HG02623 (cell line): ENCODE results near the gene PRKACB.
A peak's percentile ranks its signal among the peaks of the same experiment; 100 is the strongest.
"Not testable (repeated sequence)": the region's sequence is repeated elsewhere in the genome, so short reads cannot be mapped to it uniquely, and the experiment has no call there.

Experiments used
- ATAC-seq: cut with Tn5 transposase; IDR thresholded peaks from one replicate; pipeline ENCODE4 v1.9.1; 2021; ENCODE audit warnings: moderate library complexity; ENCODE audit not compliant: unreplicated experiment

PRKACB gene

GRCh38 chr1:84265867-84266266 lies 121.8 kb downstream of the PRKACB start:
- no peak for ATAC-seq

- no peak for ATAC-seq
These were observed 122.7 kb downstream of the PRKACB start for GRCh38 chr1:84266748-84267147.

DNA sequence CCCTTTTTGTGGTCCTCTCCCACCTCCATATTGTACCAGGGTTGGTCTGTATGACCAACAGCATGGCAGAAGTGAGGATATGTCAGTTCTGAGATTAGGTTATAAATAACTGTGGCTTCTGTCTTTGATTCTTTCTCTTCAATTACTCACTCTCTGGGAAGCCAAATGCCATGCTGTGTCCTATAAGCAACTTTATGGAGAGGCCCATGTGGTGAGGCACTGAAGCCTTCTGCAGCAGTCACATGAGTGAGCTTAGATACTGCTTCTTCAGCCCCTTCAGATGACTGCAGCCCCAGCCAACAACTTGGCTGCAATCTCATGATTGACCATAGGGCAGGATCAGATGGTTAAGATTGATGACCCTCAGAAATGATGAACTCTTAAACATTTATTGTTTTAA lies 123.4 kb downstream of the PRKACB start:
- no peak for ATAC-seq

DNA sequence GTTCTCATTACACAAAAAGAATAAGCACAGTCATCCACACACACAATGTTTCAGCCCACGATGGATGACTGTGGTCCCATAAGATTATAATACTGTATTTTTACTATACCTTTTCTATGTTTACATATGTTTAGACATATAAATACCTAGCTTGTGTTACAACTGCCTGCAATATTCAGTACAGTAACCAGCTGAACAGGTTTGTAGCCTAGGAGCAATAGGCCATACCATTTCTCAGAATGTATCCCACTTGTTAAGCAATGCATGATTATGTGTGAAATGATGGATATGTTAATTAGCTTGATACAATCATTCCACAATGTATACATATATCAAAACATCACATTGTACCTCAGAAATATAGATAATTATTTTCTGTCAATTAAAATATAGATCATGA lies 124.3 kb downstream of the PRKACB start:
- no peak for ATAC-seq

- no peak for ATAC-seq
These were observed 125.2 kb downstream of the PRKACB start for GRCh38 chr1:84269306-84269705.

DNA sequence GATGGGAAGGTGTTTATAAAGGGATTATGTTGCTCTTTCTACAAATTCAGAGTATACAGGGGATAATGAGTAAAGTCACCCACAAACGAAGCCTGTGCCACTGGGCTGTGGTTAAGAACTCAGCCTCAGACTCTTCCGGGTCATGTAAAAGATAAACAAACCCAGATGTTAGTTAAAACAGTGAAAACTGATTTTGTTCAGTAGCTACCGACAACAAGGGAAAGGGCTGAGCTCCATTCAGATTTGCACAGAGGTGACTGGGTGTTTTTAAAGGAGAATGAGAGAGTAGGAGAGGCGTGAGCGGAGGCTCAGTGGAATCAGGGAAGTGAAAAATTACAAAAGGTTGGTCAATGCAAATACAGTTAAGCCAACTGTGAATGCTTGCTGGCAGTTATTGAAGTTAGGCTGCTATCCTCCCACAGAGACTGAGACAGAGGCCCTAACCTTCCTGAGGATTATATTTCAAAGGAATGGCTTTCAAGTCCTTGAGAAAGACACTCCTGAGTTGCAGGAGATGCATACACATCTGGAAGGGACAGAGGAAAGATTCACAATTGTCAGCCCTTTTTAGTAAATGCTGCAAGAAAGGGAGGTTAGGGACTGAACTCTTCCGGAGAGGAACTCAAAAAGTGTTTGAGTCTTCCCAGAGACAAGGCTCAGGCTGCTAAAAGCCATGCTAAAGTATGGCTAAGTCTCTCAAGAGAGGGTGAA lies 127.5 kb downstream of the PRKACB start:
- ATAC-seq, result peak; percentile 94

- ATAC-seq, result no peak
These were observed 128.3 kb downstream of the PRKACB start for GRCh38 chr1:84272401-84272800.

GRCh38 chr1:84277343-84278059 lies 133.4 kb downstream of the PRKACB start:
- no peak for ATAC-seq

- no peak for ATAC-seq
These were observed 134.8 kb downstream of the PRKACB start for GRCh38 chr1:84278905-84279304.

- ATAC-seq, result no peak
These were observed 136.8 kb downstream of the PRKACB start for GRCh38 chr1:84280912-84281311.

DNA sequence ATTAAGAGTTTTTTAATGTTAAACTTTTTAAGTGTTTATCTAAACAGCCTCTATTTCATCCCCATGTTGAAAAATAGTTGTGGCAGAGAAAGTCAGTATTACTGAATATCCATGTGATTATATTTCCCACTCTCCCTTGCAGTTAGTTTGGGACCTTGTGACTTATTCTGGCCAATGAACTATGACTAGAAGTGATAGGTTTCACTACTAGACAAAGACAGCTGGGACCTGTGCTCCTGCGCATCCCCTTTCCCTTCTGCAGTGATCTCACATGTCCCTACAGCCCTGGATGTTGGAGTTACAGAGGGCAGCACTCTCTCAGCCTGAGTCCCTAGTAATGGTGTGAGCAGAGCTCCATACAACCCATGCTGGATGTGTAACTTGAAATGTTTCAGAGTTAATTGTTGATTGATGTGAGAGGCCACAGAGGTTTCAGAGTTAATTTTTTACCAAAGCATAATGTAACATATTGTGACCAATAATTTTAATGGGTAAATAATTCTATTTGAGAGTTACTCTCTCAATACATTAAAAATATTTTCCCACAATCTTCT lies 138.8 kb downstream of the PRKACB start:
- no peak for ATAC-seq

GRCh38 chr1:84283381-84283780 lies 139.3 kb downstream of the PRKACB start:
- ATAC-seq, result no peak

DNA sequence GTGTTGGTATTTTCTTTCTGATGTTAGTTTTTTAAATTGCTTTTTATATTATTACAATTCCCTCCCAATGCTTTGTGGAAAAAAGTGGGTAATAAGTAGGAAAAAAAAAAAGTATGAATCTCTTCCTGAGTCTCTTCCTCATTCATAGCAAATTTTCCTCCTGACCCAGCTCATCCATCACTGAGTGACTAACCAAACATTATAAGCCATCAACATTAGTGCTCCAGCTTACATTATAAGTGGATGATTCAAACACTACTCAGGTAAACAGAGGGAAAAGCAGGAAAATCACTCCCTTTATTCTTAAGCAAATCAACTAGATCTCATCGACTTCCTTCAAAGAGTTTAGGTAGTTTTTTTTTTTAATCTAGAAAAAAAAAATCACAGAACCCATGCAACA lies 142.0 kb downstream of the PRKACB start:
- no peak for ATAC-seq

- ATAC-seq, result not testable (repeated sequence)
These were observed 143.3 kb downstream of the PRKACB start for GRCh38 chr1:84287389-84287788.
